Heart left ventricle (tissue), 13 donors: ENCODE results near the gene TACSTD2.

Experiments
- CTCF ChIP-seq, 12 donors: fragments of 200-600 bp; sonication (generic) in 4 of 12; IDR thresholded peaks; one replicate each; pipeline versions ENCODE4 v1.5.0 to v1.8.0; 2018 to 2022; ENCODE audit warnings: antibody characterized with exemption in 12 of 12, mild to moderate bottlenecking in 5 of 12
- POLR2A ChIP-seq, 2 donors: fragments of 450-650 bp; IDR thresholded peaks; one replicate each; pipeline ENCODE4 v1.6.1; 2017; ENCODE audit warnings: antibody characterized with exemption in 2 of 2, mild to moderate bottlenecking in 2 of 2, moderate library complexity in 2 of 2
- donor health status: ischemic (EF 13 %, LVEDD 7.1; RV severe dilation, severe dysfunction).
- donor health status: DM: no; HTN: yes; CAD: no.
- donor health status: DM: no; HTN: no; CAD: no.
- donor health status: ischemic (EF 25% LVEDD 6.9; RV normal size, moderate dysfunction).
- donor health status: ischemic (EF 25% LVEDD 5.7; RV mildly dilated, moderate dysfunction).
- donor health status: ischemic (EF 35%, LVEDD 5.7; RV mildly dilated, moderate dysfunction).
- donor health status: nonischemic (EF 11% LVEDD 7.7; RV severe dilation, severe dysfunction).
- donor health status: DM: yes; HTN: yes; CAD: no.
- donor health status: PGD.
- donor health status: ischemic (EF 29% LVEDD 5.4; RV normal size, mild dysfunction).
- donor health status: nonischemic (EF 23%, LVEDD 6.1; RV moderate dilation, normal function).

- TF ChIP-seq CTCF (IDR thresholded peaks at IDR 0.05) (no peak), POLR2A (IDR thresholded peaks at IDR 0.05) (no peak)
These were observed 20.9 kb upstream of the TACSTD2 start for GRCh38 chr1:58597996-58598395.
